OCI-LY7 (cell line): ENCODE results near the gene CNOT10. TPM values are rescaled to one million over a fixed set of nuclear protein-coding genes. Genes with fewer than 3 reads are reported as not detected.
"Not testable (repeated sequence)": the region's sequence is repeated elsewhere in the genome, so short reads cannot be mapped to it uniquely, and the experiment has no call there.

Source experiments
- BruUV-seq: library from RNA; stranded (reverse); fragments of 400-500 nt; replicated peaks from 2 replicates; lab custom pipeline; 2021; lab: Mats Ljungman, UMichigan
- CTCF ChIA-PET: fragments of 300-600 bp; sonication (Branson Sonifier 250); formaldehyde crosslinking; loops from one replicate; lab custom pipeline; 2022; ENCODE audit warnings: antibody characterized with exemption; ENCODE audit not compliant: unreplicated experiment; lab: Charles Lee
- POLR2A ChIA-PET: fragments of 300-600 bp; sonication (Branson Sonifier 250); formaldehyde crosslinking; loops from one replicate; lab custom pipeline; 2022; ENCODE audit warnings: antibody characterized with exemption; lab: Charles Lee
- DNase-seq: peaks from one replicate; pipeline ENCODE4 v3.0.0-alpha.2; 2015; ENCODE audit warnings: low spot score
- H2AFZ ChIP-seq: fragments of 200-600 bp; sonication (generic), shearing (Covaris generic); 2 replicates; pipeline ENCODE4 v1.6.1; 2014; ENCODE audit warnings: mild to moderate bottlenecking, antibody characterized with exemption, low read length, moderate library complexity
- H3K27ac ChIP-seq: fragments of 200-600 bp; sonication (generic); 2 replicates; pipeline ENCODE4 v1.5.1; 2014; ENCODE audit warnings: mixed run types, low read depth, mild to moderate bottlenecking, moderate library complexity, low read length, inconsistent platforms; ENCODE audit not compliant: poor library complexity, severe bottlenecking
- H3K36me3 ChIP-seq: fragments of 200-600 bp; sonication (generic); 2 replicates; pipeline ENCODE4 v1.6.1; 2014; ENCODE audit warnings: mild to moderate bottlenecking, antibody characterized with exemption, low read length, moderate library complexity, mixed read lengths; ENCODE audit not compliant: insufficient read depth
- H3K4me1 ChIP-seq: fragments of 200-600 bp; sonication (generic); 2 replicates; pipeline ENCODE4 v1.5.1; 2014; ENCODE audit warnings: mild to moderate bottlenecking, low read length; ENCODE audit not compliant: insufficient read depth, poor library complexity, severe bottlenecking
- H3K4me2 ChIP-seq: fragments of 200-600 bp; sonication (generic); 2 replicates; pipeline ENCODE4 v1.6.1; 2014; ENCODE audit warnings: mild to moderate bottlenecking, low read length
- H3K4me3 ChIP-seq: fragments of 200-600 bp; sonication (generic); 2 replicates; pipeline ENCODE4 v1.5.1; 2014; ENCODE audit warnings: mild to moderate bottlenecking, low read depth, low read length; ENCODE audit not compliant: poor library complexity, severe bottlenecking
- H3K79me2 ChIP-seq: fragments of 200-600 bp; sonication (generic); 2 replicates; pipeline ENCODE4 v1.6.1; 2016; ENCODE audit warnings: low read depth, mild to moderate bottlenecking, low read length, moderate library complexity, mixed read lengths; ENCODE audit not compliant: insufficient read depth
- H3K9me2 ChIP-seq: fragments of 200-600 bp; sonication (generic); 2 replicates; pipeline ENCODE4 v1.6.1; 2016; ENCODE audit warnings: mild to moderate bottlenecking, low read length, mixed read lengths; ENCODE audit not compliant: insufficient read depth
- H3K9me3 ChIP-seq: fragments of 200-600 bp; sonication (generic); 2 replicates; pipeline ENCODE4 v1.6.1; 2014; ENCODE audit warnings: mild to moderate bottlenecking, mixed run types, low read length, mixed read lengths
- H4K20me1 ChIP-seq: fragments of 200-600 bp; sonication (generic); 2 replicates; pipeline ENCODE4 v1.6.1; 2014; ENCODE audit warnings: mild to moderate bottlenecking, antibody characterized with exemption, low read length, moderate library complexity, mixed read lengths; ENCODE audit not compliant: insufficient read depth
- CTCF ChIP-seq: fragments of 200-600 bp; sonication (generic); conservative IDR thresholded peaks from 2 replicates; pipeline ENCODE4 v1.5.1; 2014; ENCODE audit warnings: mild to moderate bottlenecking, antibody characterized with exemption, low read length, moderate library complexity, mixed read lengths
- EZH2phosphoT487 ChIP-seq: fragments of 200-600 bp; sonication (generic); IDR thresholded peaks from 2 replicates; pipeline ENCODE4 v1.6.1; 2018; ENCODE audit warnings: low read depth, borderline replicate concordance, mild to moderate bottlenecking, mixed run types, antibody characterized with exemption, low read length, moderate library complexity, mixed read lengths
- intact Hi-C: fragments of 100-400 bp; cut with micrococcal nuclease; formaldehyde crosslinking; loops from one replicate; pipeline ENCODE4 v1.10.0; 2022; ENCODE audit not compliant: unreplicated experiment
- total RNA-seq, 2 experiments: library from RNA; depleted of rRNA in 1 of 2; stranded (reverse); fragments of >200 nt in 1 of 2; shearing (Covaris generic) in 1 of 2; gene quantifications; 2 replicates each; pipeline ENCODE4 v1.2.3, GENCODE V29; 2014 to 2022

The CNOT10 gene
- total RNA-seq, 2 experiments from 2014 or later: 56.1 to 60.3 TPM

- Histone ChIP-seq H4K20me1 (no peaks in the 10 kb centered on the region), H3K36me3 (no peaks in the 10 kb centered on the region), H3K4me3 (no peak overlapping the region), H3K9me2 (no peaks in the 10 kb centered on the region), H3K79me2 (no peaks in the 10 kb centered on the region), H2AFZ (no peak overlapping the region), H3K27ac (no peak overlapping the region), H3K9me3 (no peaks in the 10 kb centered on the region), H3K4me1 (no peaks in the 10 kb centered on the region), H3K4me2 (no peak overlapping the region)
- DNase-seq: no peak
- ChIA-PET POLR2A (no interaction called here), CTCF (no interaction called here)
- TF ChIP-seq EZH2phosphoT487: no peak
- TF ChIP-seq CTCF: no peak
- no TSS peak for BruUV-seq
- intact Hi-C loops: loop anchor here (10.0 kb wide), 1 partner anchor 440 kb away; no protein-coding TSS in a partner anchor
Measured at GRCh38 chr3:32644380-32644779, 40.6 kb upstream of the CNOT10 start.

GRCh38 chr3:32646761-32647160, 38.2 kb upstream of the CNOT10 start:
- POLR2A ChIA-PET: no interaction called here

GRCh38 chr3:32652337-32653100, 32.5 kb upstream of the CNOT10 start:
- H3K4me1 ChIP-seq, CTCF ChIA-PET, H3K9me3 ChIP-seq, DNase-seq, H2AFZ ChIP-seq, H3K4me3 ChIP-seq, H3K36me3 ChIP-seq, BruUV-seq, H3K9me2 ChIP-seq, H3K4me2 ChIP-seq, intact Hi-C loops, H3K27ac ChIP-seq, H3K79me2 ChIP-seq, H4K20me1 ChIP-seq: not testable (repeated sequence)
- POLR2A ChIA-PET: interaction anchor here (0.6 to 1.3 kb wide), 4 partner anchors 10 to 565 kb away, joined by 3 to 6 read pairs (median 4); no protein-coding TSS in a partner anchor

More at GRCh38 chr3:32646761-32647160, 38.2 kb upstream of the CNOT10 start:
- no peak overlapping the region for H3K4me2 ChIP-seq
- H3K9me3 ChIP-seq: no peaks in the 10 kb centered on the region
- no peak for TF ChIP-seq EZH2phosphoT487
- no peak for TF ChIP-seq CTCF
- no peaks in the 10 kb centered on the region for H3K4me1 ChIP-seq
- no peak overlapping the region for H3K4me3 ChIP-seq
- H3K36me3 ChIP-seq: no peaks in the 10 kb centered on the region
- no peaks in the 10 kb centered on the region for H3K9me2 ChIP-seq
- no TSS peak for BruUV-seq
- H2AFZ ChIP-seq: no peak overlapping the region
- no peak for DNase-seq
- H3K27ac ChIP-seq: no peak overlapping the region
- intact Hi-C loops: loop anchor here (10.0 kb wide), 1 partner anchor 442 kb away; no protein-coding TSS in a partner anchor
- H4K20me1 ChIP-seq: no peaks in the 10 kb centered on the region
- CTCF ChIA-PET: no interaction called here
- H3K79me2 ChIP-seq: no peaks in the 10 kb centered on the region
